Parathyroid adenoma (tissue), 2 donors: ENCODE results near the gene WNT9A.

Source experiments
- H2AFZ ChIP-seq: fragments of 300-600 bp; sonication (generic); one replicate; pipeline ENCODE4 v1.7.0; 2017; ENCODE audit warnings: antibody characterized with exemption, mild to moderate bottlenecking
- H3K27ac ChIP-seq: fragments of 300-600 bp; sonication (generic); one replicate; pipeline ENCODE4 v1.7.0; 2017
- H3K27me3 ChIP-seq: fragments of 300-600 bp; sonication (generic); one replicate; pipeline ENCODE4 v1.7.0; 2017; ENCODE audit warnings: low read length; ENCODE audit not compliant: control insufficient read depth, insufficient read depth
- H3K36me3 ChIP-seq: fragments of 300-600 bp; sonication (generic); one replicate; pipeline ENCODE4 v1.7.0; 2017; ENCODE audit warnings: low read length; ENCODE audit not compliant: control insufficient read depth, insufficient read depth
- H3K4me1 ChIP-seq: fragments of 300-600 bp; sonication (generic); one replicate; pipeline ENCODE4 v1.7.0; 2017; ENCODE audit warnings: control low read depth
- H3K4me2 ChIP-seq: fragments of 300-600 bp; sonication (generic); one replicate; pipeline ENCODE4 v1.7.0; 2017; ENCODE audit warnings: low read length
- H3K4me3 ChIP-seq: fragments of 300-600 bp; sonication (generic); one replicate; pipeline ENCODE4 v1.7.0; 2017; ENCODE audit warnings: low read depth, low read length
- H3K79me2 ChIP-seq: fragments of 300-600 bp; sonication (generic); one replicate; pipeline ENCODE4 v1.7.0; 2017; ENCODE audit warnings: control low read depth
- H3K9ac ChIP-seq: fragments of 300-600 bp; sonication (generic); one replicate; pipeline ENCODE4 v1.7.0; 2017; ENCODE audit warnings: mild to moderate bottlenecking
- H3K9me3 ChIP-seq: fragments of 300-600 bp; sonication (generic); one replicate; pipeline ENCODE4 v1.7.0; 2017; ENCODE audit warnings: low read length; ENCODE audit not compliant: control insufficient read depth
- CTCF ChIP-seq: fragments of 300-600 bp; sonication (generic); IDR thresholded peaks from one replicate; pipeline ENCODE4 v1.7.0; 2017; ENCODE audit warnings: antibody characterized with exemption, mild to moderate bottlenecking
- donor health status: primary hyperparathyroidism.

WNT9A gene

GRCh38 chr1:227924168-227924832, 23.4 kb downstream of the WNT9A start:
- Histone ChIP-seq H3K4me1 (no peaks in the 10 kb centered on the region), H3K9ac (no peak overlapping the region)

GRCh38 chr1:227923353-227924167, 24.2 kb downstream of the WNT9A start:
- H3K27ac ChIP-seq, result no peak overlapping the region

More at GRCh38 chr1:227924168-227924832, 23.4 kb downstream of the WNT9A start:
- TF ChIP-seq CTCF, result no peak
- Histone ChIP-seq H3K36me3 (no peaks in the 10 kb centered on the region), H2AFZ (no peak overlapping the region), H3K79me2 (no peaks in the 10 kb centered on the region), H3K9me3 (no peaks in the 10 kb centered on the region), H3K27ac (no peak overlapping the region), H3K27me3 (no peaks in the 10 kb centered on the region), H3K4me2 (no peak overlapping the region), H3K4me3 (no peak overlapping the region)

DNA sequence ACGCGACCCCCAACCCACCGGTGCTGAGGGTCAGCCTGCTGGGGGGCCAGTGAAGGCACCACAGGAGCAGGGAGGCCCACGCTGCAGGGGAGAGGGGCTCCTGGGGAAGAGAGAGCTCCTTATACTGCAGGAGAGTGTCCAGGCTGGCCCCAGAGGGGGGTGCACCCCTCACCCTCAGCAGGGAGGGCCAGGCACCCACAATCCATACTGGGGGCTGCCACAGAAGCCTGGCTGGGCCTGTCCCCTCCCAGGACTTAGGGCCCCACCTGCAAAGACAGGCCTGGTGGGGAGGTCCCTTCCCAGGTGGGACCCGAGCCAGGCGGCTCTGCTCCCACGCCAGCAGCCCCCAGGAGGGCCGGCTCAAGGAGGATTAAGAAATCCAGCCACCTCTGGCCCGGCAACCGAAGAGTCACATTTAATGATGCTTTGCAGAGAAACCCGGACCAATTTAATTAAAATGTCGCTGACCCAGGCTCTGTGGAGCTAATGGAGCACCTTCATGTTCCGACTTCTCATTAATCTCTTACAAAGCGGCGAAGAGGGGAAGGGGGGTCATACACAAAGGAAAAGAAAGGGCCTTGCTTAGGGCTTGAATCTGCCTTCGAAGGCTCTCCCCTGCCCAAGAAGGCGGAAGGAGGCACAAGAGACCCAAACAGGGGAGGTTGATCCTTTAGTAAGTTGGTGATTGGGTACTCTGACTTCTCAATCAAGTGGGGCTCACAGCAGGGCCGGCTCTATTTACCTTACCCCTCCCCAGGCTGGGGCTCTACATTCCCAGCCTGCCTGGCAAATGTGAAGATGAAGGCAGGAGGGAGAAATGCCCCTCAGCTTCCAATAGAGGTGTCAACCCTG, 25.0 kb downstream of the WNT9A start:
- Histone ChIP-seq H3K4me2 (no peak overlapping the region), H2AFZ (no peak overlapping the region), H3K9me3 (no peaks in the 10 kb centered on the region), H3K9ac (no peak overlapping the region), H3K4me1 (no peaks in the 10 kb centered on the region), H3K4me3 (no peak overlapping the region), H3K27me3 (no peaks in the 10 kb centered on the region), H3K36me3 (no peaks in the 10 kb centered on the region), H3K27ac (no peak overlapping the region), H3K79me2 (no peaks in the 10 kb centered on the region)
- TF ChIP-seq CTCF, result no peak

More at GRCh38 chr1:227923353-227924167, 24.2 kb downstream of the WNT9A start:
- Histone ChIP-seq H3K9ac (no peak overlapping the region), H3K4me3 (no peak overlapping the region), H3K4me1 (no peaks in the 10 kb centered on the region), H3K4me2 (no peak overlapping the region), H2AFZ (no peak overlapping the region), H3K9me3 (no peaks in the 10 kb centered on the region), H3K36me3 (no peaks in the 10 kb centered on the region), H3K27me3 (no peaks in the 10 kb centered on the region), H3K79me2 (no peaks in the 10 kb centered on the region)
- no peak for TF ChIP-seq CTCF

DNA sequence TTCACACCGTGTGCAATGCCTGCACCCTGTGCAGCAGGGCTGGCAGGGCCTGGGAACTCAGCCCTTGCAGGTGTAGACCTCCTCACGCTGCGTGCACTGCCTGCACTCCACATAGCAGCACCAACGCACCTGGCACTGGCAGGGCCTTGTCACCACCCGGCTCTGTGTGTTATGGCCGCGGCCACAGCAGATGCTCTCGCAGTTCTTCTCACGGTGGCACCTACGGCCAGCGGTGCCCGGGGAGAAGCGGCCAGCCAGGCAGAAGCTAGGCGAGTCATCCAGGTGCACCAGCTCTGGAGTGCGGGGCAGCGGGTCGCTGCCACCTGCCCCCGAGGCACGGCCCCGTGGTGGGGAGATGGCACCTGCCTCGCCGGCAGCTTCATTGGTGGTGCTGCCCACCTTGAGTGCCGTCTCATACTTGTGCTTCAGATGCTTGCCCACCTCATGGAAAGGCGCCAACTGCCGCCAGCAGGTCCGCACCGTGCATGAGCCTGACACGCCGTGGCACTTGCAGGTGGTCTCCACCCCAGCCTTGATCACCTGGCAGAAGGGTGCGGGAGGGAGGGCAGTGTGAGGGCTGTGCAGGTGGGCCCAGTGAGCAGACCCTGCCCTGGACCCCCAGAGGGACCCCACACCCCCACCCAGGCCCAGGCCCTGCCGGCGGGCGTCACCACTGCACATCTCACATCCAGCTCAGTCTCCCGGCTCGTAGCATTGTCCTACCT, 26.1 kb downstream of the WNT9A start:
- no peak overlapping the region for H3K4me2 ChIP-seq
- no peaks in the 10 kb centered on the region for H3K79me2 ChIP-seq
- no peaks in the 10 kb centered on the region for H3K27me3 ChIP-seq
- no peak overlapping the region for H2AFZ ChIP-seq
- no peaks in the 10 kb centered on the region for H3K4me1 ChIP-seq
- no peak overlapping the region for H3K9ac ChIP-seq
- H3K9me3 ChIP-seq, result no peaks in the 10 kb centered on the region
- H3K4me3 ChIP-seq, result no peak overlapping the region
- TF ChIP-seq CTCF, result no peak
- H3K36me3 ChIP-seq, result no peaks in the 10 kb centered on the region
- H3K27ac ChIP-seq, result no peak overlapping the region
